Stimulated activated CD4-positive, alpha-beta T cell treated with anti-CD3 and anti-CD28 coated beads, Interleukin-15, amount 100 ng/mL, for 48 hours (primary cell): ENCODE results near the gene TRAFD1.

Experiments
- DNase-seq, 2 donors: peaks; one replicate each; pipeline ENCODE4 v3.0.0-alpha.2; 2020; ENCODE audit warnings: low read depth in 2 of 2

TRAFD1 gene

DNA sequence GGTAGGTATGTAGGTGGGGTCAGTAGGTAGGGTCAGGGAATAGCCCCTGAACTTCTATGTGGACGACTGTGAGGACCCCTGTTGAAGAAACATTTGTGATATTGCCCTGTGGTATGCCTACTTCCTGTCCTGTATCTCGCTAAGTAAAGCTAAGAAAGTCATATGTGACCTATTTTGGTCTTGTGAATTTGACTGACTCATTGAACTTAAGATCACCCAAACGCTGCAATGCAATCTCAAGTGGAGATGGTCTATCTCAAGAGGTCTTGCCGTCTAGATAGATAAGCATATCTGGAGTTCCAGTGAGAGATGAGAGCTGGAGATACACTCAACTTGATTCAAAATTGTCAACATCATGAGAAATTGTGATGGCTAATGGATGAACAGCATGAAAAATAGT lies 73.8 kb downstream of the TRAFD1 start:
- DNase-seq, result no peak
